Measurements from ENCODE around the gene MISP3. TPM values are rescaled to one million over a fixed set of nuclear protein-coding genes. Genes with fewer than 3 reads are reported as not detected.

Gene MISP3
- total RNA-seq, 1 experiment from 2014 or later, result 0.81 TPM

DNA sequence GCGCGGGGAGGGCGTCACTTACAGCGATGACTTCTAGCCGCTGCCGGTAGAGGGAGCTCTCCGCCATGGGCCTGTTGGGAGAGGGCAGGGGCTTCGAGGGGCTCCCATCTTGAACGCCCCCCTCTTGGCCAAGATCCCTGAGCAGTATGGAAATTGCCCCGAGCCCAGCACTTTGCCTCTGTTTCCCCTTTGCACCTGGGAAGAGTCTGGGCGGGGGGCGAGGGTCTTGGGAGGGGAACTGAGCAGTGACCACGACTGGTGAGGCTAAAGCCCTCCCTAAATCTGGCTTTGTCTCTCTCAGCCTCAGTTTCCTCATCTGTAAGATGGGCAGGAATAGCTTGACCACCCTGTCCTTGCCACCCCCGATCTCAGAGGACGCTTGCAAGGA lies 13.5 kb upstream of the MISP3 start:
- peaks cover 25% of the 10 kb centered on the region for H3K27me3 ChIP-seq
- H3K4me1 ChIP-seq, result no peaks in the 10 kb centered on the region; the same call in 1 of the 2 replicates
- H3K9me3 ChIP-seq (replicated peaks), result no peaks in the 10 kb centered on the region
- no peak overlapping the region for H3K4me3 ChIP-seq
- H3K27ac ChIP-seq, result no peak overlapping the region
- H3K36me3 ChIP-seq, result no peaks in the 10 kb centered on the region
- no peak for DNase-seq

GRCh38 chr19:14059652-14060155 lies 12.9 kb upstream of the MISP3 start:
- Histone ChIP-seq H3K4me3 (no peak overlapping the region), H3K4me1 (no peaks in the 10 kb centered on the region; the same call in 1 of the 2 replicates), H3K9me3 (replicated peaks) (no peaks in the 10 kb centered on the region), H3K27me3 (peaks cover 25% of the 10 kb centered on the region), H3K36me3 (no peaks in the 10 kb centered on the region), H3K27ac (no peak overlapping the region)
- DNase-seq, result no peak

- no peaks in the 10 kb centered on the region for H3K9me3 ChIP-seq (replicated peaks)
- no peaks in the 10 kb centered on the region; the same call in 1 of the 2 replicates for H3K4me1 ChIP-seq
- no peak overlapping the region for H3K27ac ChIP-seq
- DNase-seq, result no peak
- no peak overlapping the region for H3K4me3 ChIP-seq
- no peaks in the 10 kb centered on the region for H3K36me3 ChIP-seq
- peaks cover 22% of the 10 kb centered on the region for H3K27me3 ChIP-seq
Measured at GRCh38 chr19:14061081-14061749, 11.4 kb upstream of the MISP3 start.

GRCh38 chr19:14061751-14062557 lies 10.6 kb upstream of the MISP3 start, which contains the start of gene PALM3:
Gene PALM3, minus strand, starts transcription at chr19:14062076. Its CDS starts 96 bp downstream, at chr19:14061980.
- peaks cover 17% of the 10 kb centered on the region; the same call in 1 of the 2 replicates for H3K27me3 ChIP-seq
- no peak for DNase-seq
- H3K27ac ChIP-seq, result no peak within 1 kb of the TSS
- H3K36me3 ChIP-seq, result no peaks in the 10 kb centered on the region
- H3K4me3 ChIP-seq, result no peak within 1 kb of the TSS
- H3K9me3 ChIP-seq (replicated peaks), result no peaks in the 10 kb centered on the region
- no peaks in the 10 kb centered on the region; the same call in 1 of the 2 replicates for H3K4me1 ChIP-seq

DNA sequence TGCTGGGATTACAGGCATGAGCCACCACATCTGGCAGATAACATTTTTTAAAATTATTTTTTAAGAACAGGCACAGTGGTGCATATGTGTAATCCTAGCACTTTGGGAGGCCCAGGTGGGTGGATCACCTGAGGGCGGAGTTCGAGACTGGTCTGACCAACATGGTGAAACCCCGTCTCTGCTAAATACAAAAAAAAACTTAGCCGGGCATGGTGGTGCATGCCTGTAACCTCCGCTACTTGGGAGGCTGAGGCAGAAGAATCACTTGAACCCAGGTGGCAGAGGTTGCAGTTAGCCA lies 10.1 kb upstream of the MISP3 start:
- Histone ChIP-seq H3K27ac (no peak overlapping the region), H3K4me1 (no peaks in the 10 kb centered on the region; the same call in 1 of the 2 replicates), H3K27me3 (peaks cover 17% of the 10 kb centered on the region; the same call in 1 of the 2 replicates), H3K4me3 (no peak overlapping the region), H3K9me3 (replicated peaks) (no peaks in the 10 kb centered on the region), H3K36me3 (no peaks in the 10 kb centered on the region)
- no peak for DNase-seq

DNA sequence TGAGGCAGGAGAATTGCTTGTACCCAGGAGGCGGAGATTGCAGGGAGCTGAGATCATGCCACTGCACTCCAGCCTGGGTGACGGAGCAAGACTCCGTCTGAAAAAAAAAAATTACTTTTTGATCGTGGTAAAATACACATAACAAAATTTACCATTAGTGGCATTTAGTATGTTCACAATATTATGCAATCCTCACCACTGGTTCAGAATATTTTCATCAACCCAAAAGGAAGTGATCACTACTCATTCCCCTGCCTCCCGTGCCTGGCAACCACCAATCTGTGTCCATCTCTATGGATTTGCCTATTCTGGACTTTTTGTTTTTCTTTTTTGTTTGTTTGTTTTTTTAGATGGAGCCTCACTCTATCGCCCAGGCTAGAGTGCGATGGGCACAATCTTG lies 9.5 kb upstream of the MISP3 start:
- no peak overlapping the region for H3K4me3 ChIP-seq
- H3K27me3 ChIP-seq, result peaks cover 13% of the 10 kb centered on the region; the same call in 1 of the 2 replicates
- H3K27ac ChIP-seq, result no peak overlapping the region
- H3K4me1 ChIP-seq, result no peaks in the 10 kb centered on the region; the same call in 1 of the 2 replicates
- no peaks in the 10 kb centered on the region for H3K9me3 ChIP-seq (replicated peaks)
- H3K36me3 ChIP-seq, result no peaks in the 10 kb centered on the region
- DNase-seq, result no peak

DNA sequence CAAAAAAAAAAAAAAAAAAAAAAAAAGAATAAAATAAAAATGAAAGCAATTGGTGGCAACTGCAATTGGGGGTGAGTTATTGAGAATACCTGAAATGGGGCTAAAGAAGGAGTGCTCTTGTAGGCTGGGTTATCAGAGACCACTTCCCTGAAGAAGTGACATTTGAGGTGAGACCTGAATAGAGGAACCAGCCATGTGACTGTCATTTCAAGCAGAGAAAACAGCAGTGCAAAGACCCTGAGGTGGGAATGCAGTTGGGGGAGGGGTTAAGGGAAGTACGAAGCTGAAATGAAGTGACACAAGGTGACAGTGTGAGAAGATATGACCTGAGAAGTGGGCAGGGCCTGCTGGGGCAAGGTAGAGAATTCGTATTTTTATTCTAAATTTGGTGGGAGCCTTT lies 6.5 kb upstream of the MISP3 start:
- DNase-seq, result no peak
- Histone ChIP-seq H3K27ac (no peak overlapping the region), H3K36me3 (no peaks in the 10 kb centered on the region), H3K4me3 (no peak overlapping the region), H3K9me3 (replicated peaks) (no peaks in the 10 kb centered on the region), H3K4me1 (no peaks in the 10 kb centered on the region), H3K27me3 (no peaks in the 10 kb centered on the region; the same call in 1 of the 2 replicates)

GRCh38 chr19:14070268-14071050 lies 2.1 kb upstream of the MISP3 start:
- Histone ChIP-seq H3K9me3 (replicated peaks) (no peaks in the 10 kb centered on the region), H3K27me3 (peaks cover 8% of the 10 kb centered on the region; the same call in 1 of the 2 replicates), H3K27ac (no peak overlapping the region), H3K4me3 (no peak overlapping the region), H3K4me1 (peaks cover 19% of the 10 kb centered on the region), H3K36me3 (no peaks in the 10 kb centered on the region)
- no peak for DNase-seq

DNA sequence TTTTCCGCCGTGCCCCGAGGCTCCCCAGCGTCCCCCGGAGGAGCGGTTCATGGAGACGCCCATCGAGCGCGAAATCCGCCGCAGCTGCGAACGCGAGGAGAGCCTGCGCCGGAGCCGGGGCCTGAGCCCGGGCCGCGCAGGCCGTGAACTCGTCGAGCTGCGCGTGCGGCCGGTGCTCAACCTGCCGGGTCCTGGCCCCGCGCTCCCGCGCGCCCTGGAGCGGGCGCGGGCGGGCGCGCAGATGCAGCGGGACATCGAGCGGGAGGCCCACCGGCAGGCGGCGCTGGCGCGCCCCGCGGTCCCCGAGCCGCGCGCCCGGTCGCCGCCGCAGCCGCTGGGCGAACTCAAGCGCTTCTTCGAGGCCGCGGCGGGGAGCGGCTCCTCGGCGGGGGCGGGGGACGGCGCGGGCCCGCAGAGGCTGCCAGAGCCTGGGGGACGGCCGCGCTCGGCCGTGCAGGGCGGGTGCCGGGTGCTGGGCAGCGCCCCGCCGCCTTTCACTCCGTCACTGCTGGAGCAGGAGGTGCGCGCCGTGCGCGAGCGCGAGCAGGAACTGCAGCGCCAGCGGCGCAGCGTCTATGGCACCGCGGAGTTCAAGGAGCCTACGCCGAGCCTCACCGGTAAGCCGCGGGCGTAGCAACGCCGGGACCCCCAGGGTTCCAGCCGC lies 807 bp downstream of the MISP3 start:
- Histone ChIP-seq H3K27me3 (peaks cover 8% of the 10 kb centered on the region; the same call in 1 of the 2 replicates), H3K36me3 (no peaks in the 10 kb centered on the region), H3K27ac (no peak overlapping the region), H3K4me1 (peaks cover 19% of the 10 kb centered on the region), H3K4me3 (peak overlapping the region; percentile 65), H3K9me3 (replicated peaks) (no peaks in the 10 kb centered on the region)
- DNase-seq, result peak; percentile 75 to 81

DNA sequence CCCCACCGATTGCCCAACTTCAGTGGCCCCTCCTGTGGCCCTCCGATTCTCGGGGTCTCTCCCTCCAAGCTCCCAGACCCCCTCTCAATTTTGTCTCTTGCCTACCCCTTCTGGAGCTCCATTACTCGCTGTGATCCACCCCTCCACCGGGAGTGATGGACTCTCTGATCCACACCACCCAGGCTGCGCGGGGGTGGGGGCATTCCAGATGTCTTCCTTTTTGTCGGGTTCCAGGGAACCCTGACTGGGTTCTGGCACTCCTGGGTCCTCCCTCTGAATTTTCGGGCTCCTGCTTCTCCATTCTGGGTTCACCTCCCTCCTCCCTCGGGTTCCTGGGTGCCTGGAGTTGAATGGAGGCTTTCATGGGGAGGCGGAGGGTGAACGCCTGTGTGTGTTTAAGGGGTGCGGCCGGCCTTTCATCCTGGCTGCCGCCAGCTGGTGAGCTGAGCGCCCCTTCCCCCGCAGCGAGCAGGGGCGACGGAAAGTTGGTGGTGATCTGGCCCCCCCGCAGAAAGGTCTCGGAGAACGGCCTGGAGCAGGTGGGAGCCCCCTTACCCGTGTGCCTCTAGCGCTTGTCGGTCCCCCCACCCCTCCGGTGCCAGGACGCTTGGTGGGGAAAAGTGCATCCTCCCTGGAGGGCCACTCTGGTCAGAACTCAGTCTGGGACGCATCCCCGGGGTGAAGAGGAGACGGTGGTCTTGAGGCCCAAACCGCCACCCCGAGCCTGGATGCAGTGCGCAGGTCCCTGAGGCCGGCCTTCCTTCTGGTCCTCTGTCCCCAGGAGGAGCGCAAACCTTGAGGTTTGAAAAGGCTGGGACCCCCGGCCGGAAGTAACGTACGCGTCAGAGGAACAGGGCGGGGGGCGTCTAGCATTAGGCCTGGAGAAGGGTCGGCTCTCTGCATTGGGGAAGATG lies 1.6 kb downstream of the MISP3 start:
- H3K9me3 ChIP-seq (replicated peaks), result no peaks in the 10 kb centered on the region
- no peak for DNase-seq
- H3K36me3 ChIP-seq, result no peaks in the 10 kb centered on the region
- H3K27me3 ChIP-seq, result peaks cover 8% of the 10 kb centered on the region; the same call in 1 of the 2 replicates
- H3K4me1 ChIP-seq, result peaks cover 19% of the 10 kb centered on the region
- peak overlapping the region; percentile 65 for H3K4me3 ChIP-seq
- H3K27ac ChIP-seq, result no peak overlapping the region

GRCh38 chr19:14078411-14078810 lies 5.8 kb downstream of the MISP3 start:
- no peak overlapping the region for H3K27ac ChIP-seq
- peaks cover 22% of the 10 kb centered on the region for H3K4me1 ChIP-seq
- H3K36me3 ChIP-seq, result no peaks in the 10 kb centered on the region
- peaks cover 8% of the 10 kb centered on the region; the same call in 1 of the 2 replicates for H3K27me3 ChIP-seq
- H3K4me3 ChIP-seq, result no peak overlapping the region
- no peak for DNase-seq
- H3K9me3 ChIP-seq (replicated peaks), result no peaks in the 10 kb centered on the region

DNA sequence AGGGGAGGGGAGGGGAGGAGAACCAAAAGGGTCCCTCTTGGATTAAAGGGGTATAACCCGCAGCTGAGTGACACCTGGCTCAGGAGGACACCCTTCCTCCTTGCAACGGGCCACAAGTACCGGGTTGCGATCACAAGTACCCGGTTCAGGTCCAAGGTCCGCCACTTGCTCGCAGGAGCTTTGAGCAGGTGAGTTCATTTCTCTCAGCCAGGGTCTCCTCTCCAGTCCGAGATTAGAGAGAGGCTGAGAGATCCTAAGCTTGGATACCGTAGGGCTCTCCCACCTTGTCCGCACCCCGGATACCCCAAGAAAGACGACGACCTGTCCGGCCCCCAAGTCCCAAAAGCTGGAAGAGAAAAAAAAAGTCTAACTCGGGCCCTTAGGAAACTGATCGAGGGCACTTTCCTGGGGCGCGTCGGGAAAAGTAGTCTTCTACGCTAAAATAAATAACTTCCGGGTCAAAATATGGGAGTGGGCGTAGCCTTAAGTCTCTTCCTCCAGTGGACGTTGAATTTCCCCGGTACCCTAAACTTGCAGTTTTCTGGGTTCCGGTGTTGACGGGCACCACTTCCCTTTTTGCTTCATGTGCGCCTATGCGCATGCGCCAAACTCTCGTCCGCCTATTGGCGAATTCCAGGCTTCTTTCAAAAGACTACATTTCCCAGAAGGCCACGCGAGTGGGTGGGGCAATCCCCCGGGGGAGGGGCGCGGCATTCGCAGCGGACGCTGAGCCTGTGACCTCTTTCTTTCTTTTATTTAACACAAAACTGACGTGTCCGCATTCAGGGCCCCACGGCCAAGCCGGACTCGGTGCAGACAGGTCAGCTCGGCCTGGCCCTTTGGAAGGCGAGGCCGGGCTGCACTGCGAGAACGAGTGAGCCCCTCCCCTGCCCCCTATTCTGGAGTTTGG lies 8.6 kb downstream of the MISP3 start:
- no peaks in the 10 kb centered on the region for H3K9me3 ChIP-seq (replicated peaks)

More for the DNA sequence above, 8.6 kb downstream of the MISP3 start:
- H3K36me3 ChIP-seq, result no peaks in the 10 kb centered on the region
- peak overlapping the region; percentile 74 for H3K27ac ChIP-seq
- peak; percentile 100 for DNase-seq
- H3K4me1 ChIP-seq, result peaks cover 18% of the 10 kb centered on the region
- H3K27me3 ChIP-seq, result no peaks in the 10 kb centered on the region
- H3K4me3 ChIP-seq, result peak overlapping the region; percentile 67

All from SJCRH30 (cell line).